Activated gamma-delta T cell treated with anti-CD3 and anti-CD28 coated beads, Interleukin-2, amount 50 U/mL, for 16 hours (primary cell): ENCODE results near the gene CMIP.
"Not testable (repeated sequence)": the region's sequence is repeated elsewhere in the genome, so short reads cannot be mapped to it uniquely, and the experiment has no call there.

Experiments
- DNase-seq: peaks from one replicate; pipeline ENCODE4 v3.0.0-alpha.2; 2020; ENCODE audit warnings: low read depth

The CMIP gene

DNA sequence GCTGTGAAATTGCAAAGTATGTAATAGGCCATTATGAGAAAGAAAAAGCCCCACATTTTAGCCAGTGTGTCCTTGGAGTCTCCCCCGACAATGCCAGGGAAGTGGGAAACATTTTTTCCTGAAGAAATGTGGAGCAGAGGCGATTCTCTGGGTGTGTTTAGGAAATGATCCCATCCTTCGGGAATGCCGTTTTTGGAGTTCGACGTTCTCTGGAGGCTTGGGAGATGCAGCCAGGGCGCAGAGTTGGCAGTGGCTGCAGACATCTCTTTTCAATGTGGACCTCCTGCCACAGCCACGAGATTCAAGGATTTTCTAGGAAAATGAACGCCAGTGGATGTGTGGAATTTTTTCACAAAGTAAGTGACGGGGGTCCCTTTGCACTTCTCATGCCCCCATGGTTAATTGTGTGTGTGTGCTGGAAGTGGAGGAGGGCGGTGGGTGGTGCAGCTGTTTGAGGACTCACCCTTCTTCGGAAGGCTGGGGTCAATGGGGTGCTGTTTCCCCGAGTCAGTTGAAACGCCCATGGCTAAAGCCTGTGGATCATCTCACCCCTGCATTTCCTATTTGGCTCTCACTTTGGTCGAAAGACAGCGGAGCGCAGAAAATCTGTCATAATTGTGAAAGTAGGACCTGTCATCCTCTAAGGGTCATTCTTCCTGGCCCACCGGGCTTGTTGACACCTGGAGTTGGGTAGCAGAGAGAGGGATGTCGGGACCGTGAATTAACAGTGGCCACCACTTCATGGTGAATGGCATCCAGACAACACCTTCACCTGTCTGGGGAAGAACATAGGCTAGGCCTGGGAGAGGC lies 73.2 kb downstream of the CMIP start:
- DNase-seq: no peak

DNA sequence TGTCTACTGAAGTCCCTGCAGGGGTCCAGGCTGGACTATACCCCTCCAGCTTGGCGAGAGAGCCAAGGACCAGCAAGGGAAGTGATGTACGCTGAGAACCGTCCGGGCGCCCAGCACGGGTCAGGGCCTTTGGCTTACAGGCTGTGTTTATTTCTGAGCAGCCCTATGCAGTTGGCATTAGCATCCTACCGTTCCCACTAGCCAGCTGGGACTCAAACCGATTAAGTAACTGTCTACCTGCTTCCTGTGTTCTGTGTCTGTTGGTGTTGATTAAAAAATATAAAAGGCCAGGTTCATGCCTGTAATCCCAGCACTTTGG lies 73.8 kb downstream of the CMIP start:
- DNase-seq: no peak

DNA sequence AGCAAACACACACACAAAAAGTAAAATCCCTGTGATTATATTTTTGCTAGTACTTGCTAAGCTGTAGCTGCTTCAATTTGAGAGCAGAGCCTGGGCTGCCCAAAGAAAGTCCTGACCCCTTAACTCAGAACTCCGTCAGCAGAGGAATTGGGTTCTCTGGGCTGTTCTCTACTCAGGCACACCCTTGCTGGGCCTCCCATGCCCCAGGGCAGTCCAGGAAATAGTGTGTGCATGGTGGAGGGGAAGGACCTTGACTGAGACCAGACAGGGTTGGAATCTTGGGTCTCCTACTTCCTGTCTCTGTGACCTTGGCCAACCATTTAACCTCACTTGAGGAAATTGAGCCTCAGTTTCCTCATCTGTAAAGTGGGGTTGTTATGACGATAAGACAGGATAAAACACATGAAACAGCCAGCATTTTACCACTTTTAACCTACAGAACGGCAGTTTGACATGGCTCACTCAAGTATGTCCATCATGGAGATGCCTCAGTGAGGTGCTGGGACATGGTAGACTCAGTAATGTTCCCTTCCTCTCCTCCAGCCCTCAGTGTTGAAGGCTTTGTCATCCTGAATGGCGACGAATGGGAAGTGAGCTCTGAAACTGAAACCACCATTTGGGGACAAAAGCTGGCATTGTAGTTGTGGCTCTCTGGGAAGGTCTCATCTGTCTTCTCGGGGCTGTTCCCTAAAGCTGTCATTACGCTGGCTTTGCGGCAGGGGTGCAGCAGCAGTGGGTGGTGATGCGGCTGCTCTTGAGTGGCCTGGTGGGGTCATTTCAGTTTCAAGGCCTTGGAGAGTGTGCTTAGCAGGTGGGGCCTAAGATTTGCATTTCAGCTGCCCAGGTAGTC lies 74.9 kb downstream of the CMIP start:
- DNase-seq: no peak

DNA sequence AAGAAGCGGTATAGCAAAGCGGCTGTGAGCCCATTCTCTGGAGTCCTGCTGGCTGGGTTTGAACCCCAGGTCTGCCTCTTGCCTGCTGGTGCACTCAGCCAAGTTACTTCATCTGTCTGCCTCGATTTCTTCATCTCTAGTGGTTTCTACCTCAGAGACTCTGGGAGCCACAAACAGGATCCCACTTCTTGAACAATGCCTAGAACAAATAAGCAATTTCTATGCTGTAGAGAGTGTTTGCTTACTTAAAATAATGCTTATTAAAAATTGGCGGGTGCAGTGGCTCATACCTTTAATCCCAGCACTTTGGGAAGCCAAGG lies 75.5 kb downstream of the CMIP start:
- no peak for DNase-seq

DNA sequence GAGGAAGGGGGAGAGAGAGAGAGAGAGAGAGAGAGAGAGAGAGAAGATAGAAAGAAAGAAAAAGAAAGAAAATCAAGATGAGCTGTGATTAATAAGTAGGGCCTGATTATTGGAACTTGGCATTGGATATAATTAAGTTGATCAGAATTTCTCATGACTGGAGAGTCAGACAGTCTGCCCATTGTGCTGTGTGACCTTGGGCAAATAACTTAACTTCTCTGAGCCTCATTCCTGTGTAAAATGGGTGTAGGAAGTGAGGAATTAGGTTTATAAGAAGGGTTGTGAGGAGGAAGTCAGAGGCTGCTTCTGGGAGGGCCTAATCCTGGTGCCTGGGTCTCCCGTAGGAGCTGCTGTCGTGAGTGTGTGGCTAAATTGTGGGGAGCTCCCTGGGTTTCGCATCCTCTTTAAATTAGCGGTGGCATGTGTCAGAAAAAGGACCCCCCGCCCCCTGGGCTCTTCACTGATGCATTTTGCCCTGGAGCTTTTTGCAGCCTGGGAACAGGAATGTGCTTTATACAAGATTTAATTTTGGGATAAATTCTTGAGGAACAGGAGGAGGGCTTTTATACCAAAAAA lies 76.0 kb downstream of the CMIP start:
- no peak for DNase-seq

DNA sequence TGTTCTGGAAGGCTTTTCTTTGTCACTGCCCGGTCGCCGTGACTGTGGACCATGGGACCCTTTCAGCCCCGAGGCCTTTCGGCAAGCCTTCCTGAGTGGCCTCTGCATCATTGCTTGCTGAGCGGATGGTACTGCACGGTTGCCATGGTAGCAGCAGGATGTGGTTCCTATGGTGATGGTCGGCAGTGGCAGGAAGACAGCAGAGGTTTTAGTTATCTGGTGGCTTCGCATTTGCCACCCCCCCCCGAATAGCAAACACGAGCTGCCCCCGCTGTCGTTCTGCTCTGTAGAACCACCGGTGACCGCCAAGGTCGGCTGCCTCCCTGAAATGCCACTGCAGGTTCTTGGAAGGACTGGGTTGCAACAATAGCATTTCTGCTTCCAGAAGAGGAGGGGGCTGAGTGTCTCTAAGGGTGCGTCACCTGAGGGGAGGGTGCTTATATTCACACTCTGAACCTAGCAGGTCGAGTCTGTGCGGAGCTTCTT lies 76.6 kb downstream of the CMIP start:
- DNase-seq: peak; percentile 80

DNA sequence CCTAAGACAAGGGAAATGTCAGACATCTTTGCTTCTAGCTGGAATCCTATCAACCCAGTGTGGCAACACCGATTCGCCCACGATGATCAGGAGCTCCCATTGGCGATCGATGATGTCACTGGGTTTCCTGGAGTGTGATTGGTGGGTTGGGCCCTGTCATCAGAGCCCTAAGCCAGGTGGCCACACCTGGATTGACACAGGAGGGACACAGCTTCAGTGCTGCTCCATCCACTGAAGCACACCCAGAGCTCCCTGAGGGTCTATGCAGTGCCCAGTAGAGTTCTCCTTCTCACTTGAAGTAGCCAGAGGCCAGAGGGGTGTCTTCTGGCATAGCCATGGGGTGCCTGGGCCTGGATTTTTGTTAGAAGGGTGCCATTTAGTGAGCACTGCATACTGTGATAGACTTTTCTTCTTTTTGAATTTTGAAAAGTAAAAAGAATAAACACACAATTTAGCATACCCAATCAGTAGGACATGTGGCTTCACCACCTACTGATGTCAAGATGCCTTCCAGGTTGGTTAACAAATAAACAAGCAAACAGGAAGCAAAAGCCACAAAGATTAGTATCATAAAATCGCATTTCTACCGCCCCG lies 77.6 kb downstream of the CMIP start:
- DNase-seq: no peak

DNA sequence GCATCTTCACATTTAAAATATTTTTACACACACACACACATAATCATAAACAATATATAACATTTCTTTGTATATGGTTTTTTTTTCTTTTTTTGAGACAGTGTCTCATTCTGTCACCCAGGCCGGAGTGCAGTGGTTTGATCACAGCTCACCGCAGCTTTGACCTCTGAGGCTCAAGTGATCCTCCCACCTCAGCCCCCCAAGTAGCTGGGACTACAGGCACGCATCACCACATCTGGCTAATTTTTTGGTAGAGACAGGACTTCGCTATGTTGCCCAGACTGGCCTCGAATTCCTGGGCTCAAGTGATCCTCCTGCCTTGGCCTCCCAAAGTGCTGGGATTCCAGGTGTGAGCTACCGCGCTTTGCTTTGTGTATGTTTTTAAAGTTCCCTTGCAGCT lies 78.2 kb downstream of the CMIP start:
- not testable (repeated sequence) for DNase-seq

DNA sequence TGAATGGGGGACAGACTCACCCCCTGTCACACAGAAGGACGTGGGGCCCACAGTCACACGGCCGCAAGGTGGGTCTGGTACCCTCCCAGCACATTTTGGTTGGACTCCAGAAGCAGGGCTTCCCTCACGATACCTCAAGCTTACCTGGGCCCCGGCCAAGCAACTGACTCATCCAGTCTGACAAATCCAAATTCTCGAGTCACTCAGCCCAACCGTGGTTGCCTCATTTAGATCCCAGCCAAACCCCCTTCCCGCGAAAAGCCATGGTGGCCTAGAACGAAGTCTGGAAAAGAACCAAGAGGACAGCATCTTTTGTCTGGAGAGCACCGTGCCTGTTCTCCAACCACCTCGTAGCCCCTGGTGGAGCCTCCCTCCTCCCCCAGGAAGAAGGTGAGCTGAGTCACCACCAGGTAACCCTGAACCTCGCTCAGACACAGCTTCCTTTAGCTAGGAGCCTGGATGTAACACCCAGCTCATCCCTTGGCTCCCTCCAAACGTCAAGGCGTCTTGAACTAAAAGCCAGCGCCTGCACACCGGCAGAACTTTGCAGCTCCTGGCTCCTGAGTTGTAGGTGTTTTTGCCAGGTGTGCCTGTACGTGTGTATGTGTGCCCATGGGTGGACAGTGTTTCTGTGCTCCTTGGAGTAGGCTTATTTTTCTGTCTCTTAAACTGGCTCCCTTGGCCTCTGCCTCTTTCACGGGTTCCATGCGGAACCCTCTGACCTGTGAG lies 78.9 kb downstream of the CMIP start:
- no peak for DNase-seq

DNA sequence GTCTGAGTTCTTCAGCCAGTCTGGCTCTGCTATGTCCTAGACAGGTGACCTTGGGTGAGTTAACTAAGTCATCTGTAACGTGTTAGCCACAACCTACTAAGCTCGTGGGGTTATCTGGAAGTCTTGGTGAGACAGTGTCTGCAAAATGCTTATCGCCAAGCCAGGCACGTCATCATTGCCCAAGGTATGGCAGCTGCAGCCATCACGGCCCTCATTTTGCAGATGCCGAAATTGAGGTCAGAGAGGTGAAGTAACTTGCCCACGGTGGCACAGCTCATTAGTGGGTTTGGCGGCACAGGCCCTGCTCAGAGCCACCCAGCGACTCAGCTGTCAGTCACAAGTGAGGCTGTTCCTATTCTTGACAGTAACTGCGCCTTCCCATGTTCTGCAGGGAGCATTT lies 79.8 kb downstream of the CMIP start:
- DNase-seq: peak; percentile 60

DNA sequence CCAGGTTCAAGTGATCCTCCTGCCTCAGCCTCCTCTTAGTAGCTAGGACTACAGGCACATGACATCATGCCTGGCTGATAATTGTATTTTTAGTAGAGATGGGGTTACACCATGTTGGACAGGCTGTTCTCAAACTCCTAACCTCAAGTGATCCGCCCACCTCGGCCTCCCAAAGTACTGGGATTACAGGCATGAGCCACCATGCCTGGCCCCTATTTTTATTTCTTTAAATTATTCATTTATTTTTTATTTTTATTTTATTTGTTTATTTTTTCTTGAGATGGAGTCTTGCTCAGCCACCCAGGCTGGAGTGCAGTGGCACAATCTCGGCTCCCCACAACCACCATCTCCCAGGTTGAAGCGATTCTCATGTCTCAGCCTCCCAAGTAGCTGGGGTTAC lies 80.3 kb downstream of the CMIP start:
- DNase-seq: not testable (repeated sequence)

DNA sequence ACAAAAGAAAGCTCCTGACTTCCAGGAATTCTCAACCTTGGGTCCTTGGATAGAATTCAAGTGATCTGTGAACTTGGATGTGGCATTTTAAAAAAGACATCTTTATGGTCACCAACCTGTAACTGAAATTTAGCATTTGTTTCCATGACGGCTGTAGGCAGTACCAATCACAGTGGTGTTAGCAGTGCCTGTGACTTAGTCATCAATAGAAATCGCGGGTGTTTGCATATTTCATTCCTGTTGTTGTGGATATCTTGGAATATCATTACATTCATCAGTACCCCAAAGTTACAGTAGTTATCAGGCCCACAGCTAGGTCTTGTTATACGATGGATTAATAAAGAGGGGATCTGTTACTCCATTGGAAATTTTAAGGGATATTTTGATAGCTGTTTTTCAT lies 81.6 kb downstream of the CMIP start:
- no peak for DNase-seq

DNA sequence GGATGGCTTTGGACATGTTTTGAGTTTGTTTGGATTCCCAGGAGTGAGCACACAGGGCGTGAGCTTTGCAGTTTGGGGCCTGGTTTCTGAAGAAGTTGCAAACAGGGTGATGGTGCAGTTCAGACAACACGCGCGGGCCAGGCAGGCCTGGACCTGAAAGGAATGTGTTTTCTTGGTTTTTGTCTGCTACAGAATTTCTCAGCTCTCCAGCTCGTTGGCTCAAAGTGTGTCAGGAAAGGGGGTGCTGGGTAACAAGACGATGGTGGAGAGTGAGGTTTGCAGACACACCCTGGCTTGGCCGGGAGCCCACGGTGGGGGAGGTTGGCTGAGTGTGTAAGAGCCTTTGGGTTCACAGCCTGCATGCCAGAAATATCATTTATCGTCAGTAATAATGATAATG lies 82.3 kb downstream of the CMIP start:
- DNase-seq: no peak

DNA sequence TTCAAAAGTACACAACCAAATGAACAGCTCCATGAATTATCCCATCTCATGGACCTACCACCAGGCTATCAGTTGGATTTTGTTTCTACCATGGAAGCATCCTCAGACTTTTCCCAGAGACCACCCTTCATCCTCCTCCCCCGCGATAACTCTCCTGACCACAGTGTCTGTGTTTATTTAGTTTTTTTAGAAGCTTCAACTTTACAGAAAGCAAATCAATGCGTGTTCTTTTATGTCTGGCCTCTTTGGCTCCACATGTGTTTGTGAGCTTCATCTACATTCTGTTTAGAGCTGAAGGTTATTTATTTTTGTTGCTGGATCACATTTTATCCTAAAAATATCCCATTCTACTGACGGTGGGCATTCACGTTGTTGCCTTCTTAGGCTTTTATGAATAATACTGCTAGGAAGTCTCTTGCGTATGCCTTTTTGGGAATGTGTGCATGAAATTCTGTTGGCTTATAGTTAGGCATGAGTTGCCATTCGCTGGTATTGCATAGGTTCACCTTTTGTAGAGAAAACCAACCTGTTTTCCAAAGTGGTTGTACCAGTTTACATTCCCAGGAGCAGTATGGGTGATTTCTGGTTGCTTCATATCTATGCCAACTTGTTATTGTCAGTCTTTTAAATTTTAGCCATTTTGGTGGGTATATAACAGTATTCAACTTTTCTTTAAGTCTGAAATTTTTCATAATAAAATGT lies 83.0 kb downstream of the CMIP start:
- no peak for DNase-seq

DNA sequence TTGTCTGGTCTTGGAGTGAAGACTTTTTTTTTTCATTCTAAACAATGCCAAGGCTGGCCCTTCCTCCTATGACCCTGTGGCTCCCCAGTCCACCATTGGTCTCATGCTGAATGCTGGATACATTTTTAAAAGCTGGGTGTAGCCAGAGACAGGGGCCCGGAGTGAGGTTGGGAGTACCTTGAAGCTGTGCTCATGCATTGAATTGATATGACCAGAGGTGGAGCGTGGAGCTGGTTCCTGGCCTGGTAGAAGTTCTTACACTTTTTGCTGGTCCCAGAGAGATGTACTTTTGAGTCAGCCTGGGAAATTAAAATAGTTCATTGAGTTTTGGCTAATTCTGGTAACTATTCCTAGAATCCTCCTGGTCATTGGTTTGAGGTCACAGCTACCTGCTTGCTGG lies 83.6 kb downstream of the CMIP start:
- DNase-seq: no peak

DNA sequence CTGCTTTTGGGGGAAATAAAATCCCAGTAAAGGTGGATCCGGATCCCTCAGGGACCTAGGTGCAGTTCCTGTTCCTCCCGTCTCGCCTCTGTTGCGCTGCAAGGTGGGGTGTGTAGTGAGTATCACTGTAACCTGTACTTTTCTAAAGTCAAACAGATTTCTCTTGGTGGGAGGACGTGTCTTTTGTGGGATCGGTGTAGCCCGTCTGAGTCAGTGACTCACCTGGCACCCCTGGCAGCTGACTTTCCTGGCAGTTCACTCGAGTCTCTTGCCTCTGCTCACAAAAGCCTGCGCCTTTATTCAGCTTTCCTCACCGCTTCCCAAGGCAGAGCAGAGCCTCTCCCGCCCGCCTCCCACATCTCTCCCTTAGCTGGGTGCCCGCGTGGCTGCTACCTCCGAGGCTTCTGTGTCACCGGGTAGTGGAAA lies 85.7 kb downstream of the CMIP start:
- DNase-seq: no peak

DNA sequence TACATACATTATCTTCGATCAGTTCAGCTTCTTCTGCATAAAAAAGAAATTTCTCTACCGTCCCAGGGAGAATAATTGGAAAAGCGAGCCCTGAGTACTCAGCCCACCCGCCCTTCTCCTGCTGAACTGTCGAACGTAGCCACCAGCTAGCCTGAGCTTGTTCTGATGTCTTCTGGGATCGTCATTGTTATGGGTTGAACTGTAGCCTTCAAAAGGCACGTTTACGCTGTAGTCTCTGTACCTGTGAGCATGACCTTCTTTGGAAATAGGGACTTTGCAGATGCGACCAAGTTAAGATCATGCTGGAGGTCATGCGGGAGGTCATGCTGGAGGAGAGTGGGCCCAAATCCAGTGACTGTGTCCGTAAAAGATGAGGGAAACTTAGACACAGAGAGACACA lies 86.2 kb downstream of the CMIP start:
- no peak for DNase-seq

DNA sequence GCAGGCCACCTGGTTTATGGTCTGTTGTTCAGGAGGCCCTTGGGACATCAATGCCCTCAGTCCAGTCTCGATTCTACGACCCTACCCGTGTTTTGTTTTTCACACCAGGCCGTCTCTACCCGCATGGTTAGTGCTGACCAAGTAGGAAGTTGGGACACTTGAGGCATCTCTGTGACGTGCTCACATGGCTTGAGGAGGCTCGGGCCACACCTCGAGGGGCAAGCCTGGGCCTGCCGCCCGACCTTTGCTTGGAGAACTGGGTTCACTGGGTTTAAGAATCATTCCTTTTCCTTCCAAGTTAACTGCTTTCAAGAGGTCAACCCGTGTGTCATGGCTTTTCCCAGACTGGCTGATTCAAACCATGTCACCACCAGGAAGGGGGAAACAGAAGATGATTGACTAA lies 86.8 kb downstream of the CMIP start:
- DNase-seq: no peak

DNA sequence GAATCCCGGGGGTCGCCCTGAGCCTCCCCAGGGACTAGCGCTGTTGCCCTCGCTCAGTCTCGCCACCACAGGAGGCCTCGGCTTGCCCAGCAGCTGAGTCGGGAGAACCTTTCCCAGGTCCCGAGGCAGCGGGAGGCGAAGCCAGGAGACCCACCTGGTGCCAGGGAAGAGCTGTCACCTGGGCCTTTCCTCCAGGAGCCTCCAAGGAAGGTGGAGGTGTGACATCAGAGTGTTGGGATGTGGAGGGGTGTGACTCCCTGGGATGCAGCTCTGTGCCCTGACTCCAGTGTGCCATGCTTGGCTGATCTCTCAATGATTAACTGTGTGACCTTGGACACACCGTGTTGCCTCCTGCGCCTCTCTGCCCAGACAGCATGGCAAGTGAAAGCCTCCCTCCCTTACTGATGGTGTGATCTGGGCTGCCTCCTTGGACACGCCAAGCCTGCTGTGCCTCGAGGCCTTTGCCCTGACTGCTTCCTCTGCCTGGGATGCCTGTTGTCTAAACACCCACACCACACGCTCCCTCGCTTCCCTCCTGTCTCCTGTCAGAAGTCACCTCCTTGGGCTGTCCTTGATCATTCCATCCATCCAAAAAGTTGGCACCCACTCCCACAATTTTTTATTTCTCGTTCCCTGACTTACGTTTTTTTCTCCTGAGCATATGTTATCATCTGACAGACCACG lies 88.0 kb downstream of the CMIP start:
- no peak for DNase-seq

DNA sequence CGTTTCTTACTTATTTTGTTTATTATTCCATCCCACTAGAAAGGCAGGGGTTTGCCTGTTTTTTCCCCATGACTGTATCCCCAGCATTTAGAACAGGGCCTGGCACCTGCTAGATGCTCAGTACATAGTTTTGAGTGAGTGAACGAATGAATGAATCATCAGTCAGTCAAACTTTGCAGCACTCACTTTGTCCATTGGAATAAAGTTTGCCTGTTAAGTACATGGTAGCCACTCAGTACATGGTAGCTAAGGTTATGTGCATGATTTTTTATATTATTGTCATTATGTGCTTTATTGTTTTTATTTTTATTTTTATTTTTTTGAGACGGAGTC lies 88.5 kb downstream of the CMIP start:
- DNase-seq: no peak
